DMS53 (cell line): ENCODE data around the gene HSPA4.

ENCODE experiments used
- DNase-seq: peaks from one replicate; lab custom pipeline; 2025; lab: John Stamatoyannopoulos, UW

The HSPA4 gene

GRCh38 chr5:133106343-133106742 lies 54.5 kb downstream of the HSPA4 start:
- no peak for DNase-seq

DNA sequence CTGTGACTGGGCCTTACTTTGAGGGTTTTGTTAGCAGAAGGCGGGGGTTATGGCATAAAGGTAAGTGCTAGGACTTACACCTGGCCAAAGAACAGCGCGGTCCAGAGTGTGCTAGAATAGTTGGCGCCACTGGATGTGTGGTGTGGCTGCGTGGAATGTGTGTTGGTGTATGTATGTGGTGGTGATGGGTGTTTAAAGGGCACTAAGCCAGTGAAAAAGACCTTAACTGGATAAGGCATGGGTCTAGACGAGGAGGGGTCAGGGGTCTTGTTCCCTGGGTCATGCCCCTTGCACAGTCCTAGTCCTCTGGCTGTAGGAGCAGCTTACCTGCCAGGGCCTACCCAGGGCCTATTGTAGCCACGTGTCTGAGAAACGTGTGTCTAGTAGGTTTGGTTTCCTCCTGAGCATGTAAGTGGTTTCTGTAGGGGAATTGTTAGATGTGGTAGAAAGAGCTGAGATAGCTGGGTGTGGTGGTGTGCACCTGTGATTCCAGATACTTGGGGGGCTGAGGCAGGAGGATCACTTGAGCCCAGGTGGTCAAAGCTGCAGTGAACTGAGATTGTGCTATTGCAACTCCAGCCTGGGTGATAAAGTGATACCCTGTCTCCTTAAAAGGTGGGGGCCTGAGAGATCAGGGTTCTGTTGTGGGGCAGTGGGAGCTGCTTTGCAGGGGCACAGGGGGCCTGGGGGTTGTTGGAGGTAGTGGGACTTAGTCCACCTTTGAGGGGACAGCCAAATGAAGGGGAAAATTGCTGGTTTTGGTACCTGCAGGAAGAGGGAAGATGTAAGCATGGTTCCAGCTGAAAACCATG lies 55.2 kb downstream of the HSPA4 start:
- no peak for DNase-seq

DNA sequence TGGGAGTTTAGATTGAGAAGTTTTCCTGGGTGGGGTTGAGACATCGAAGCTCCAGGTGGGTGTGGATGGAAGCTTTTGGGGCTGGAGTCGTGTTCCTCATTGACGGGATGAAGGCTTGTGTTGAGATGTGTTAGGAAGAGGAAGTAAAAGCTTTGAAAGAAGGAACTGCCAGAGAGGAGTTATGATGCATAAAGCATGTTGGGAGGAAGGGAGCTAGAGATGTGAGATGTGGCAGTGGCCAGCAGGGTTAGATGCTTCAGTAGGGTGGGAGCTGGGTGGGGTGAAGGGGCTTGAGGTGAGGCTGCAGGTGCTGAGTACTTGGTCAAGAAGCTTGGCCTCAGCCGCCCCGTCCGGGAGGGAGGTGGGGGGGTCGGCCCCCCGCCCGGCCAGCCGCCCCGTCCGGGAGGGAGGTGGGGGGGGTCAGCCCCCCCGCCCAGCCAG lies 56.7 kb downstream of the HSPA4 start:
- DNase-seq = peak; percentile 58

DNA sequence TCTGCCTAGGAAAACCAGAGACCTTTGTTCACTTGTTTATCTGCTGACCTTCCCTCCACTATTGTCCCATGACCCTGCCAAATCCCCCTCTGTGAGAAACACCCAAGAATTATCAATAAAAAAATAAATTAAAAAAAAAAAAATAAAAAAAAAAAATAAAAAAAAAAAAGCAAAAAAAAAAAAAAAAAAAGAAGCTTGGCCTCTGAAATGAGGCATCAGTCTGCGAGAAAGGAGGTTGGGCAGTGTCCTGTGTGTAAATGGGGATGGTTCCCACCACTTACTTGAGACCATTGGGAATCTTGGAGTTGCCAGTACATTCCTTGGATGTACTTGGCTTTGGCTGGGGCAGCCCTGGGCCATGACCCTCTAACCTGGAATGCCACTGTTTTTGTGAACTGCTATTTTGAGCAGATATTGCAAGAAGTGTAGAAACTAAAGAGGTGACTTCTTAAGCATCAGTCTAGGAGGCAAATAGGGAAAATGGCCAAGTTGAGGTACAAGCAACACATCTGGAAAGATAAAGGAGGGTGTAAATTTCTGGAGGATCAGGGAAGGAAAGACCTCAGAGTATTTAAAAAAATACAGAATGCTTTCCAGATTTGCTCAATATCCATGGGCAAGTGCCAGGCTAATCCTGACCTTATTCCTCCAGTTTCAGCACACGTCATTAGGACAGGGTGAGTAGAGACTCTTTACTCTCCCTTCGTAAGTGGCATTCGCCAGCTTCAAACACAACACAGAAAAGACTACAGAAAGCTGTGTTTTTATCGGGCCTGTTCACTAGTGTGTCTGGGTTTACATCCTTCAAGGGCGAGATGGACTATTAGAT lies 58.1 kb downstream of the HSPA4 start:
- DNase-seq = peak; percentile 30

- peak; percentile 23 for DNase-seq
These were observed 58.9 kb downstream of the HSPA4 start for GRCh38 chr5:133110709-133111108.

DNA sequence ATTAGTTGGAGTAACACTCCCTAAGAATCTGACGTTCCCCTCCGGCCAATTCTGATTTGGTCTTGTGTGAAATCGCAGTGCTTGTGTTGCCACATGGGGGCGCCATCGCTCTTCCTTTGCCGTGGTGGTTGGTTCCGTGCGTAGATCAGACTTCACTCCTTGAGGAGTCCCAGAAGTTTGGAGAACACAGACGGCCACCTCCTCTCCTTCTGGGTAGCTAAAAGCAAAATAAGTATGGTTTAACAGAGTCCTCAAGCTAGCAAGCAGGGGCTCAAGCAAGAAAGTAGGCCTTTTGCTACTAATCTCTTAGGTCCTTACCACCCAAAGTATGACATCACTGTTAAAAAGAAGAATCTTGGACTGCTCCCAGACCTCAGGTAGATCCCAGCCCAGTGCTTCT lies 59.5 kb downstream of the HSPA4 start:
- DNase-seq = peak; percentile 85

DNA sequence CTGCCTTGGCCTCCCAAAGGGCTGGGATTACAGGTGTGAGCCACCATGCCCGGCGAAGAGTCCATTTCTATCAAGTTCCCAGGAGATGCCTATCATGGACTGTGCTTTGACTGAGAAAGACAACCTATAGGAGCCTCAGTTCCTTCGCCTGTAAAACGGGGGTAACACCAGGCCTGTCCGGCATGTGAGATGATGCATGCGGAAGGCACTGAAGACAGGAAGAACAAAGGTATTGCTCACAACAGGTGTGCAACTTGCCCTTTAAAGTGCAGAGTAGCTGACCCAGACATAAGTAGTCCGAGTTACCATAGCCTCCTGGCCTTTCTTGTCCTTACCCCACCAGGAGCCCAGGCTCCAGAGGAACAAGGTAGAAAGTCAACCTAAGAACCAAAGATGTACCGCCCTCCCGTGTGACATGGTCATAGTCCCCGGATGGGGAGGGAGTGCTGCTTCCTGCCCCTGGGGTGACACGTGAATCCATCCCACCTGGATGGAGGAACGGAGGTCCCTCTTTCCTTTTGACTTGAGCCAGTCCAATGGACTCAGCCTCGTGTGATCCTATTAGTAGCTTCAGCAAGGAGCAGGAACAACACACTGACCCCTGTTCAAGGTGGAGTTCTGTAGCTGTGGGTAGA lies 60.3 kb downstream of the HSPA4 start:
- no peak for DNase-seq

- DNase-seq = no peak
These were observed 61.7 kb downstream of the HSPA4 start for GRCh38 chr5:133113331-133114061.

GRCh38 chr5:133114166-133114932 lies 62.5 kb downstream of the HSPA4 start:
- DNase-seq = no peak

GRCh38 chr5:133114933-133115310 lies 63.1 kb downstream of the HSPA4 start:
- no peak for DNase-seq

DNA sequence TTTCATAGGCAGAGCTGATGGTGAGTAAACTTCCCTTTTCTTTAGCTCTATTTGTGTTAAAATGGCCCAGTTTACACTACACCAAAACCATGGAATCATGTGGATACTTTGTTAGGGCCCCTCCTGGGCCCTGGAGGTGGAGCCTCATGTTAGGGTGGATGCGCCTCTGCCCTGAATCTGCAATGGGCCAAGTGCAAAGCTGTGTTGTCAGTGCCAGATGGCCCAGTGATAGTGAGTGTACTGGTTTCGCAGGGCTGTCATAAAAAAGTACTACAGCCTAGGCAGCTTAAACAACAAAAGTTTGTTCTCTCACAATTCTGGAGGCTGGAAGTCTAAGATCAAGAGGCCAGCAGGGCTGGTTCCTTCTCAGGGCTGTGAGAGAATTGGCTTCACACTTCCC lies 64.8 kb downstream of the HSPA4 start:
- DNase-seq = no peak

DNA sequence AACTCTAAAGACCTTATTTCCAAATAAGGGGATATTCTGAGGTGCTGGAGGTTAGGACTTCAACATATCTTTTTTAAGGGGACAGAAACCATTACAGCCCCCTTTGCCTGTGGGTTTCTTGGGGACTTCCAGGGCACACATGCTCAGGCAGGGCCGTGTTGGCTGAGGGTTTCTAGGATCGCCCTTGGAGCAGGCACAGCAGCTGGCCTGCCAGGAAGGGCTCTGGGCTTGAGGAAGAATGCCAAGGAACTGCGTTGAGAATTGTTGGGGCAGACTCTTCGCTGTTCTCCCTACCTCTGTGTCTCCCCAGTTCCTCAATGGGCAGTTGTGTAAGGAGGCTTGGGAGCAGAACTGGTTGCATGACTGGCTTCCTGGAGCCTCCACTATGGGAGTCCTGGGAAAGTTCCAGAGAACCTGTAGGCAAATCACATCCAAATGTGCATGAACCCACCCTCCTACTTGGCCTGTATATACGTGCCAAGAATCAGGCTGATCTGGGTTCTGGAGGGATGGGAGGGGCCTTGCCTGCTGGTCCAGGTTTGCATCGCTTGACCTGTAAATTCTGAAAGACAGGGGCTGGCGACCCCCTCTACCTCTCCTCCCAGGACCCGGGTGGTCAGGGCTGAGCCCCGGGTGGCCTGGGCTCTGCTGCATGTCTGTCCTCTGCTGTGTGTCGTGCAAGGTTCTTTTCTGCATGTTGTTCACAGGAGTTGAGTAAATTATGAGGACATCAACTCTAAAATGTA lies 65.5 kb downstream of the HSPA4 start:
- DNase-seq = no peak

DNA sequence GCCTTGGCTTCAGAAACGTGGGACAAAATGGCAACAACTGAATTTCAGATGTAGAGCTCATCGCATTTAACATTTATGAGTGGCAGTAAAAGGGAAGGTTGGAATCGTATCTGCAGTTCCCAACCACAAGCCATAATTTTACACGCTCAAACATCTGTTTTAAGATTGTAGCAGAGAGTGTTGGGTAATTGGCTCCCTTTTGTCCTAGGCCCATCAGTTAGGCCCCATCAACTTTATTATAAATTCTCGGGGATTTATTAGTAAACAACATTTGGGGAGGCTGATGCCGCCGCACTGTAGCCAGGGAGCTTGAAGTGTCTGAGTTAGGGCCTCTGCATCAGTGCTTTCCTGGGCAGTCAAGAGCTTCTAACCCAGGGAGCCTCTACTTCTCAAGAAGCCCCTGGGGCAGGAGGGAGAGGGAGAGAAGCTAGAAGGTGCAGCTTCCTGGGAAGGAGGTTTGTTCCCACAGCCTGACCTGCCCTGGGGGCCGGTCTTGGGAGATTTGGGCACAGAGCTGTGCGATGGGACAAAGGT lies 66.2 kb downstream of the HSPA4 start:
- DNase-seq = no peak

DNA sequence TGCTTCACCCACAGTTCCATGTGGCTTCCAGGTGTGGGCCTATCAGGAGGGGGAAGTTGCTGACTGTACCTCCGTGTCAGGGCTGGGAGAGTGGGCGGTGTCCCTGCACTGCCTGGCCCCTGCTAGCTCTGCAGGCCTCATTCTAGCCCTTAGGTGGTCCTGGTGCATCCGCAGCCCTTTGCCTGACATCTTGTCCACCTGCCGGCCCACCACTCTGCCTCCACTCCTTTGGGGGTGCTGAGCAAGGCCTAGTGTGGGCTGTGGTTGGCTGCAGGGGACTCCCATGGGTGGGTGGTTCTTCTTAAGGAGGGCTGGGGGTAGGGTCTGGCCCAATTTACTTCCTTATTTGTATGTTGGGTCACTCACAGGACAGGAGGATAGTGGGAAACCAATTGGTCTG lies 66.9 kb downstream of the HSPA4 start:
- DNase-seq = no peak

- no peak for DNase-seq
These were observed 67.5 kb downstream of the HSPA4 start for GRCh38 chr5:133119233-133119711.

DNA sequence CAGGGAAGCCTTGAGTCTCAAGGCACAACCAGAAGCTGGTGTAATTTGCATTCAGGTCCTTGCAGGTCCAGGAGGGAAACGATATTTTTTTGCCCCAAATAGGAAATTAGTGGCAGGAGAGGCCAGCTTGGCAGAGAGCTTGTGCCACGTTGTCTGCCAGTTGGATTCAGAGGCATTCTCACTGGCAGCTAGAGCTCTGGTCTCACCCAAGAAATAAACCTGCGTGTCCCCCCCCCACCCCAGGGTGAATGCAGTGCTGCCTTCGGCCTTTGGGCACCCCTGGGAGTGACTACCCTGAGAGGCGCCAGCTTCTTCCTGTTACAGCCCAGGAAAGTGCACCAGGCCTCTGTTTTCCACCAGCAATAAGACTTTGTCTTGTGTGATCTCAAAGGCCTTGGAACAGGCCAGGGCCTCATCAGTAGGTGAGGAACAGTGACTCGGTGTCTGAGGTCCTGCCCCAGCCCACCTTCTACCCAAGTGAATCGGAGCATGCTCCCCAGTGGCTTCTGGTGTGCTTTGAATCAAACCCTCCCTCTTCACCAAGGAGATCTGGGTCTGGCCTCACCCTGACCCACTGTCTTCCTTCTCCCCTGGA lies 68.4 kb downstream of the HSPA4 start:
- no peak for DNase-seq

- peak; percentile 24 for DNase-seq
These were observed 69.3 kb downstream of the HSPA4 start for GRCh38 chr5:133121080-133121479.

DNA sequence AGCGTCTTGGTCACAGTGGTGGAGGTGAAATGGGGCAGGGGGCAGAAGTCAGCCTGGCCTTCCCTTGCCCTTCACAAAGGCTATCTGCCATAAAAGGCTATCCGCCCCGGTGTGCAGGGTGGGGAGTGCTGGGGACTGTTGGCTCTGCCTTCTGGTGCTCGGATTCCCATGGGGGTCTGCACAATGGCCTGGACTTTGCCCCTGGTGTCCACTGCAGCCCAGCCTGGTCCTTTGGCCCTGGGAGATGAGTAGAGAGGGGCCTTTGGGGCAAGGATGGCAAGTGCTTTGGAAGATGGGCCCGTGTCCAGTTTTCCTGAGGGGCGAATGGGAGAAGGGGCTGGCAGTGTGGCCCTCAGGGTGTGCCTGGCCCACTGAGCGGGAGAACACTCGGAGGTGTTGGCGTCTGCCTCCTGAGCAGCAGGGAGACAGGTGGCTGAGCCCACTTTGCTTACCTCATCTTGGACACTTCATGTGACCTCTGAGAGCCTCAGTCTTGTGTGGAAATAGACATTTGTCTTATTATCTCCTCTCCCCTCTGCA lies 69.9 kb downstream of the HSPA4 start:
- no peak for DNase-seq

- no peak for DNase-seq
These were observed 70.9 kb downstream of the HSPA4 start for GRCh38 chr5:133122711-133123110.
